Measurements from ENCODE around the gene RNF144A.

The RNF144A gene

DNA sequence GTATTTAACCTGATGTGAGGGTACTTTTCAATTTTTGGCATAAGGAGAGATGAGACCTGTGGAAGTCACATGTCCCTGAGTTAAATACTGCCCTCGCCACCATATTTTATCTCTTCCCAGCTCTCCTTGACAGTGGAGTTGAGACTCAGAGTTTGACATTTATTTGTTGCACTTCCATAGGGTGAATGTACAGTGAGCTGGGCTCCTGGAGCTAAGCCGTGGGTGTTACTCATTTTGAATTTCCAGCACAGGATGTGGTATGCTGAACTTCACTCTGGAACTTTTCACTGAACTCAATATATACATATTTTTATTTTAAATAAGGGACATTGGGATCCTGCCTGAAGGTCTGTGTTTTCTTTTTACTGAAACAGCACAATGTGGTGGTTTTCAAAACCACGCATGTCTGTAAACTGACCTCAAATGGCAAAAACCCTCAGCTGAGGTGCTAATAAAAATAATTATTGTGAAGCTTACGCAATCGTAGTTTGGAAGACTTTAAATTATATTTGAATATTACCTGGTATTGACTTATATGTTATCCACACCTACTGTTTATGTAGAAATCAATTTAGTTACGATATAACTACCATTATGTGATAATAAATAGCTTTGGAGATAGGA is 12.1 kb downstream of the RNF144A start:
- no peak for TF ChIP-seq POLR2AphosphoS5 (IDR thresholded peaks at IDR 0.05; ENCODE audit: low read depth, low read length)
- no peak for TF ChIP-seq FOXP2 (optimal IDR thresholded peaks at IDR 0.05; ENCODE audit: borderline replicate concordance, extremely low read depth, extremely low read length, insufficient read depth)
- TF ChIP-seq SIN3A (IDR thresholded peaks at IDR 0.05; ENCODE audit: borderline replicate concordance, insufficient read depth, low read length): no peak
- TF ChIP-seq TAF1 (IDR thresholded peaks at IDR 0.05; ENCODE audit: borderline replicate concordance, insufficient read depth, low read length): no peak
- TF ChIP-seq REST (IDR thresholded peaks at IDR 0.05; ENCODE audit: insufficient read depth in 1 of 2, low read depth in 2 of 2, low read length in 2 of 2): no peak

DNA sequence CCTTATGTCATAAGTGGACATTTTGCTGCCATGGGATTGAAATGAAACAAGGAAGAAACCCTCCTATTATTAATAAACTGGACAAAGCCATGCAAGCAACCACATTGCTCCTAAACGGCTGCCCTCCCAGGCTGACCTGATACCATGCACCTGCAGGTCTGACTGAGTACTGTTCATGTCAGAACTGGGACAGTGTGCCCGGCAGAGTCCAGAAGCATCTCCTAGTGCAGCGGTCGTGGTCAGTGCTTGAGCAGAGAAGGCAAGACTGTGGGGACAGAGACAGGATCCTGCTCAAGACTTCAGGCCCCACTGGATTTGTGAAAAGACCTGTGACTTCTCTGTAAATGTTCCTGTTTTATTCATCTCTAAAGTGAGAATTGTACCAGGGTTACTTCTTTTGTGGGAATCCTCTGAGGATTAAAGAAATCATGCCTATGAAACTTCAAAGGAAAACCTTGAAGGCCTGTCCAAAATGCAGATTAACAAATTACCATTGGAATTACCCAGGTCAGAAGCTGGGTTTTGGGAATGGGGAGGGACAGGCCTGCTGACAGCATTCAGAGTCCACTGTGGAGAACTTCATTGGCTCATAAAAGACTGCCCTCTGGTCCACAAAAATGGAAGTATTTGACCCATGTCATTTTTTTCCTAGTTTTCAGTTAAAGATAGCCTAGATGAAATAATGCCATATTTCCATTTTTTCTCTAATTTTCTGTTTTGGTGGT is 13.9 kb downstream of the RNF144A start:
- TF ChIP-seq FOXP2 (optimal IDR thresholded peaks at IDR 0.05; ENCODE audit: borderline replicate concordance, extremely low read depth, extremely low read length, insufficient read depth) (no peak), REST (IDR thresholded peaks at IDR 0.05; ENCODE audit: insufficient read depth in 1 of 2, low read depth in 2 of 2, low read length in 2 of 2) (no peak), TAF1 (IDR thresholded peaks at IDR 0.05; ENCODE audit: borderline replicate concordance, insufficient read depth, low read length) (no peak), POLR2AphosphoS5 (IDR thresholded peaks at IDR 0.05; ENCODE audit: low read depth, low read length) (no peak), SIN3A (IDR thresholded peaks at IDR 0.05; ENCODE audit: borderline replicate concordance, insufficient read depth, low read length) (no peak)

- TF ChIP-seq FOXP2 (optimal IDR thresholded peaks at IDR 0.05; ENCODE audit: borderline replicate concordance, extremely low read depth, extremely low read length, insufficient read depth) (no peak), TAF1 (IDR thresholded peaks at IDR 0.05; ENCODE audit: borderline replicate concordance, insufficient read depth, low read length) (no peak), REST (IDR thresholded peaks at IDR 0.05; ENCODE audit: insufficient read depth in 1 of 2, low read depth in 2 of 2, low read length in 2 of 2) (no peak), POLR2AphosphoS5 (IDR thresholded peaks at IDR 0.05; ENCODE audit: low read depth, low read length) (no peak), SIN3A (IDR thresholded peaks at IDR 0.05; ENCODE audit: borderline replicate concordance, insufficient read depth, low read length) (no peak)
These were observed 14.5 kb downstream of the RNF144A start for GRCh38 chr2:6931753-6932152.

- TF ChIP-seq TAF1 (IDR thresholded peaks at IDR 0.05; ENCODE audit: borderline replicate concordance, insufficient read depth, low read length): no peak
- TF ChIP-seq POLR2AphosphoS5 (IDR thresholded peaks at IDR 0.05; ENCODE audit: low read depth, low read length): no peak
- no peak for TF ChIP-seq SIN3A (IDR thresholded peaks at IDR 0.05; ENCODE audit: borderline replicate concordance, insufficient read depth, low read length)
- TF ChIP-seq REST (IDR thresholded peaks at IDR 0.05; ENCODE audit: insufficient read depth in 1 of 2, low read depth in 2 of 2, low read length in 2 of 2): no peak
- no peak for TF ChIP-seq FOXP2 (optimal IDR thresholded peaks at IDR 0.05; ENCODE audit: borderline replicate concordance, extremely low read depth, extremely low read length, insufficient read depth)
These were observed 15.0 kb downstream of the RNF144A start for GRCh38 chr2:6932206-6932605.
